GM10248 (cell line): ENCODE measurements around the gene PHACTR3.

ENCODE experiments used
- CTCF ChIA-PET: fragments of 300-600 bp; sonication (Branson Sonifier 250); formaldehyde crosslinking; extraction: SDS; loops from one replicate; lab custom pipeline; 2021; ENCODE audit warnings: antibody characterized with exemption; lab: Yijun Ruan, JAX
- POLR2A ChIA-PET: fragments of 350-650 bp; sonication (Branson Sonifier 250); formaldehyde crosslinking; extraction: SDS; loops from one replicate; lab custom pipeline; 2020; ENCODE audit warnings: antibody characterized with exemption; lab: Yijun Ruan, JAX
- DNase-seq: peaks from one replicate; pipeline ENCODE4 v3.0.0; 2012; ENCODE audit errors: extremely low spot score
- CTCF ChIP-seq: IDR thresholded peaks from 2 replicates; pipeline ENCODE4 v1.5.1; 2012; ENCODE audit warnings: mild to moderate bottlenecking, low read depth; ENCODE audit errors: extremely low read depth, missing control alignments, control extremely low read depth

PHACTR3 gene

DNA sequence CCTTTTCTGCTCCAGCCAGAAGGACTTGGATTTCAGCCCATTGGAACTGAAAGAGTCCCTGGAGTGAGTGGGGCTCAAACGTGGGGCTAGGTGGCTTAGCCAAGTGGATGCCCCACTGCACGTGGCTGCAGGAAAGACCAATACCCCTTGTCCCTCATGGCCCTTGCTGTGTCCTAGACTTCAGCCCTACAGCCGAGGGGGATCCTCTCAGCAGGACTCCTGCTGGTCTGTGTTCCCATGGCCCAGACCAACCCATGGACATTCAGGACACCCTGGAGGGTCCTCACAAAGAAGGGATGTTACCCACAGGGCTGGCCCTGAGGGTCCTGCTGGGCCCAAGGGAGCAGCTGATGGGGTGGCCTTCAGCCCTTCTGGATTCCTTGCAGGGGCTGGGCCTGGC is 30.0 kb upstream of the PHACTR3 start:
- CTCF ChIA-PET: interaction anchor here (0.8 to 2.5 kb wide), 2 partner anchors 14 to 18 kb away, joined by 3 to 9 read pairs; no protein-coding TSS in a partner anchor
- POLR2A ChIA-PET: no interaction called here
- no peak for DNase-seq
- TF ChIP-seq CTCF: no peak

GRCh38 chr20:59575216-59575615 is 29.1 kb upstream of the PHACTR3 start:
- ChIA-PET POLR2A (no interaction called here), CTCF (no interaction called here)
- no peak for TF ChIP-seq CTCF
- no peak for DNase-seq

- POLR2A ChIA-PET: no interaction called here
- CTCF ChIA-PET: no interaction called here
Observed at GRCh38 chr20:59575653-59576052, 28.7 kb upstream of the PHACTR3 start.

DNA sequence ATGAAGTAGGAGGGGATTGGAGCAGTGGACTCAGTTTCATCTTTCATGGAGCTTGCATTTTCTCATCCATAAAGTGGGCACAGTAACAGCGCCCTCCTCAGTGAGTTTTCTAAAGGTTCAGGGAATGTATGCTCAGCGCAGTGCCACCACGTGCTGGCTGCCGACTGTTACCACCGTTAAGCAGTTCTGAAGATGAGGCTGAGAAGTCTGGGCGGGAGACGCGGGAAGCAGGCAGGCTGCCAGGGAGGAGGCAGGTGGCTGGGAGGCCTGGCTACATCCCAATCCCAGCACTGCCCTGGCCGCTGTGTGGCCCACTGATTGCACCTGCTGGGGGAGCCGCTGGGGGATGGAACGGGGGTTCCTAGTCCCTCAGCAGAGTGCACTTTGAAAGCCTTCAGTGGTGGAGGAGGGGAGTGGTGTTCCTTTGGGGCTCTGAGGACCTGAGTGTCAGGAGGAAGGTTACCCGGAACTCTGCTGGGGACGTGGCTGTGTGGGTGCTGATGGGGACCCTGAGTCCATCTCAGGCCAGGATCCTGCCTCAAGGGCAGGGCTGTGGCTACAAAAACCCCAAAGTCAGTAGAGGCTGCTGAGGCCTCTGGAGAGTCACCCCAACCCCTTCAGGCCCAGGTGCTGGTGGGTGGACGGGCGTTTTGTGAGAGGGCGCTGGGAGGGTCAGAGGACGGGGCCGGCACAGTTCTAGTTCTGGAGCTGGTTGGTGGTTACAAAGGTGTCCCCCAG is 28.0 kb upstream of the PHACTR3 start:
- POLR2A ChIA-PET: no interaction called here
- no peak for TF ChIP-seq CTCF
- CTCF ChIA-PET: no interaction called here
- no peak for DNase-seq

More at GRCh38 chr20:59575653-59576052, 28.7 kb upstream of the PHACTR3 start:
- no peak for DNase-seq
- no peak for TF ChIP-seq CTCF

- CTCF ChIA-PET: no interaction called here
- POLR2A ChIA-PET: no interaction called here
- TF ChIP-seq CTCF: no peak
- DNase-seq: no peak
Observed at GRCh38 chr20:59577037-59577808, 27.1 kb upstream of the PHACTR3 start.

DNA sequence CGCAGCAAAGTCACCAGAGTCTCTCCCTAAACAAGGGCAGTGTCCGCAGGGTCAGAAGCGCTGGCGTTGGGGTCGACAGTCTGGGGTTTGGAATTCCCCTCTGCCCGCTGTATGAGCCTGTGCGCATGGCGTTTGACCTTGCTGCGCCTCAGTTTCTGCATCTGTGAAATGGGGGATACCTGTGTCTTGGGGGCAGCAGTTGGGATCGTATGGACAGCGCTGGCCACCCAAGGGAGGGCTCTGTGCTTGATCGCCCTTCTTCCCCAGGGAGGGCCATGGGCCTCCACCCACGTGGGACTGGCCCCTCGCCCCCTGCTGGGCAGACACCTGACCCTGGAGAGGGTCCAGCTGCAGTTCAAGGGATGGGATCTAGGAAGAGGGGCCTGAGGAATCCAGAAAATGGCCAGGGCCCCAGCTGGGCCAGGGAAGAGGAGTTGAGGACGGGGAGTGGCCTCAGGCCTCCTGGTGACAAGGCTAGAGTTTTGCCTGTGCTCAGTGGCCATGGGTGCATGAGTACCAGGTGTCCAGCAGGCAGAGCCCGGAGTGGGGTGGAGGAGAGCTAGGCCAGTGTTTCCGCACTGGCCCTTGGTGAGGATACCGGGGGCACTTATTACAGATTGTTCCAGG is 26.4 kb upstream of the PHACTR3 start:
- CTCF ChIA-PET: no interaction called here
- TF ChIP-seq CTCF: no peak
- POLR2A ChIA-PET: no interaction called here
- no peak for DNase-seq
